ENCODE results near the gene ABCA4.

The ABCA4 gene

DNA sequence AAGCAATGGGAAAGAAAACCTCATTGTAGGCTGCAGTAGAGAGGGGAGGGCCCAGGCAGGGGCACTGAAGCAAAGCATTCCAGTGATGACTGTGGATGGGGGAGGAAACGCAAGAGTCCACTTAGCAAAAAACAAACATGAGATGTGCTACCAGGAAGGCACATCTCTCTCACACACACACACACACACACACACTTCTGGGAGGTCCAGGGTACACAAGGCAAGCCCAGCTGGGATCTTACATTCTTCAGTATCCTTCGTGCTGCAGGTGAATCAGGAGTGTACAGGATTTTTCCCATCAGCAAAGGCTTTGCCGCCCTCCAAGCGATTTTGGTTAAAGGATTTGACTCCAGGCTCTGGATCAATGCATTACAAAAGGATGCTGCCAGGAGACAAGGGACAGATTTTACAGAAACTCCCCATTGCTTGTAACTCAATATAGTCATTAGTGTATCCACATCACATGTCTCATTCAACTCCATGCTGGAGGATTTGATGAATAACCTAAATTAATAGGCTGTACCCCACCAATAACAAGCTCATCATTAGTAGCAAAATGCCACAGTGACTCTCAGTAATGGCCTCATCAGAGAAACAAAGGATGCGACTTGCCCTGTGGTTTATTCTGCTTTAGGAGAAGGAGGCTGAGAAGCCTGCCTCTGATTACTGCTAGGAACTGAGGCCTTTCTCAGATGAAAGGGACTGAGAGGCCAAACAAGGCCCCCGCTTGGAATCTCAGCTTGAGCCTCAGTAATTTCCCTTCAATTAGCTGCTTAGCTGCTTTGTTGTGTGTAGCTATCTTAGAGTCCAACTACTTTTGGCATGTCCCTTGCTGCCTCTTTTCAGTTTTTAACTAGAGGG, 41.6 kb downstream of the ABCA4 start:
- no peak for DNase-seq

DNA sequence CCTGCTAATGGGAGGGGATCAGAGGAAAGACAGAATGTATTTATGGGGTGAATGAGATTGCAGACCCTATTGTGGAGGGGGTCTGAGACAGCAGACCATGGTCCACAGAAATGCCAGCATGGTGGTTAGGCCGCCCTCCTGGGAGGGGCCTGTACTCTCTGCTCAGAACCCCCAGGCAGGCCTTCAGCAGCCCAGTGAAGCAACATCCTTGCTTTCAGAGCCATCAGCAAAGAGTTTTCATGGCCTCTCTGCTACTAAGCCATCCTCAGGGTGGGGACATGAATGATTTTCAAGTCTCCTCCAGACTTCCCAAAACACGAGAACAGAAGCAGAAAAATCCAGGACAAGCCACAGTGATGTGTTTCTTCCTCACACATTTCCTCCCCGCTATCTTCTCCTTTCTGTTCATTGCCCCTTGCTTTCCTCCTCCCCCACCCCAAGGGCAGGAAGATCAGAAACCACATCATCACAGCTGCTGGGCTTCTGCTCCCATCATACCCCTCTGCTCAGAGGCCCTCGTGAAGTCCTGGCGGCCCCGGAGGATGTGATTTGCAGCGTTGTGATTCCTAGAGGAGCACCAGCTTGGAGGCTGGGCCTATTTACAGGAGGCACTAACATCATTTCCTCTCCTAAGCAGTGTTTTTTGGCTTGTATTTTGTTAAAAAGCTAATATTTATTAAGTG, 48.0 kb downstream of the ABCA4 start:
- no peak for DNase-seq

DNA sequence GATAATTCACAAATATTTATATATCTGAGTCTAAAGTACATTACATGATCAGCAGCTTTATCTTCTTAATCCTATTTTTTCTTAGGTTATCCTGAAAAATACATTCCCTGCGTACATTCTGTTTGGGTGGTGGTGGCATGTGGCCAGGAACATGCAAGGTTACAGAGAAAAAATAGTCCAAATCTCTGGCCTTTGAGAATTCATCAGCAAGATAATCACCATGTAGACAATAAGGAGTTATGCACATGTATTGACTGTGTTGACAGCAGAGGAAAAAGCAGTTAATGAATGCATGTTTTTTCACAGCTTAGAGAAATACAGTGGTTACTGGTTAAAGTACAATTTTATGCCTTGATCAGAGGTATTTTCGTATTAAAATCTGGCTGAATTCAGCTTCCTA, 49.0 kb downstream of the ABCA4 start:
- no peak for DNase-seq

- no peak for DNase-seq
Observed at GRCh38 chr1:94071391-94071790, 49.6 kb downstream of the ABCA4 start.

DNA sequence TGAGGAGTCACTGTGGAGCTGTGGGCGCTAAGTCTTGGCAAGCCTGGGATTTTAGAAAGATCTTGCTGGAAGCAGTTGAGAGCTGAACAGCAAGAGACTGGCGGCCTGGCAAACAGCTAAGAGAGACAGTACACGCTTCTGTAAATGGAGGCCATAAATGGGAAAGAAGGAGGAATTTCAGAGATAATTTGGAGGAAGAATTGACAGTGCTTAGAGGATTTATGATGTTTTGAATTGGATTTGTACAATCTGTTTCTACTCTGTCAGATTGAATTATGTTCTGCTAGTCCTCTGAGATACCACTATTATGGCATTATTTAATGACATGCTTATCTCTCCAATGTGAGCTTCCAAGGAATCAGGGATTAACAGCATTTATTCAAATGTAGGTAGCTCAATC, 50.1 kb downstream of the ABCA4 start:
- DNase-seq: no peak

GRCh38 chr1:94069919-94070285, 51.0 kb downstream of the ABCA4 start:
- no peak for DNase-seq

DNA sequence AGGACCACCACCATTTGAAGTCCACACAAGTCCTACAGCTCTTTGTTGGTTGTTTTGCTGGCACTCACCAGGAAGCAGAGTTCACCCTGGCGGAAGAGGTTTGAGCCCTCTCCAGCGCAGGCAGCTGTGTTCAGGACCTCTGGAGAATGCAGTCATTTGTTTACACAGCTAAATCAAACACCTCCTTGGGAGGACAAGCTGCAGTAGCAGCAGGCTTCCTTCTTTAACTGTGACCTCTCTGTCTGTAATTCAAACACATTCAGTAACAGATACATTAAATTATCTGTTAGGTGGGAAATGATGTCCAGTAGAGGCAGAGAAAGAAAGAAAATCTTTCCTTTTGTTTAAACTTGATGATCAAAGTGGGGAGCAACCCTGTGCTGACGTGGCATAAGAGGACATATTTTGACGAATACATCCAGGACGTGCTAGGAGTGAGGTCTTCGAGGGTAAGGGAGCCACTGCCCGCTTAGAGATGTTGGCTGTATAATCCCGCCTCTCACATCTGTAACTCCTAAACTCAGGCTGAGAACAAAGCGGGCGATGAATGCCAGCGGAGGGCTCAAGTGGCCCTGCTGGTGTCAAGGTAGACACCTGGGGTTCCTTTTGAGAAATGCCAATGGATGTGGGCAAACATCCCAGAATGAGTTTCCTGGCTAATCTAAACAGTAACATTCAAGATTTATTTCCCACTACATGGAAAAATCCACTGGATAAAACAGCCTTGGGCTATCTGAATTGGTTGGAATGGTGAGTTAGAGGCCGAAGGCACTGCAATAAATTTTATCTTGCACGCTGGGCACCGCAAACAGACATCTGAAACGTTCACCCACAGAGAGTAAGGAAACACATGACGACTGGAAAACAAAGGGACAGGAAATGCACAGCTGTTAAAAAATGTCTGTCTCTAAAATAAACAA, 51.7 kb downstream of the ABCA4 start:
- DNase-seq: no peak

GRCh38 chr1:94068096-94068998, 52.6 kb downstream of the ABCA4 start:
- no peak for DNase-seq

GRCh38 chr1:94067196-94067595, 53.8 kb downstream of the ABCA4 start:
- DNase-seq: no peak

DNA sequence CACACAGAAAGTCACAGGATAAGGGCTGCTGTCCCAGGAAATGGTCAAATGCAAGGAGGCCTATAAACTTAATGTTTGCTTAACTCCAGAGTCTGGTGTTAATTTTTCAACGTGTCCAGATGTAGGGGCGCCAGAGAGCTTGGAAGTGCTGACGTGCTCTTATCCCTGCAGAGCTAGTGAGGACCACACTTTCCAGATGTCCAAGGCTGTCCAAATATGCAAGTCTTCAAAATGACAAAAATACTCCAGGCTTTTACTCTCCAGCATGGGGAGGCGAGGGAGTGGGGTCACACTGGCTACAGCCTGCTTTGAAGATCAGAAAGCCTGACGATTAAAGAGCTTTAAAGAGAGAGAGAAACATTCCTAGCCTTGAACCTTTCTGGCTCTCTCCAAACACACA, 57.6 kb downstream of the ABCA4 start:
- DNase-seq: no peak

DNA sequence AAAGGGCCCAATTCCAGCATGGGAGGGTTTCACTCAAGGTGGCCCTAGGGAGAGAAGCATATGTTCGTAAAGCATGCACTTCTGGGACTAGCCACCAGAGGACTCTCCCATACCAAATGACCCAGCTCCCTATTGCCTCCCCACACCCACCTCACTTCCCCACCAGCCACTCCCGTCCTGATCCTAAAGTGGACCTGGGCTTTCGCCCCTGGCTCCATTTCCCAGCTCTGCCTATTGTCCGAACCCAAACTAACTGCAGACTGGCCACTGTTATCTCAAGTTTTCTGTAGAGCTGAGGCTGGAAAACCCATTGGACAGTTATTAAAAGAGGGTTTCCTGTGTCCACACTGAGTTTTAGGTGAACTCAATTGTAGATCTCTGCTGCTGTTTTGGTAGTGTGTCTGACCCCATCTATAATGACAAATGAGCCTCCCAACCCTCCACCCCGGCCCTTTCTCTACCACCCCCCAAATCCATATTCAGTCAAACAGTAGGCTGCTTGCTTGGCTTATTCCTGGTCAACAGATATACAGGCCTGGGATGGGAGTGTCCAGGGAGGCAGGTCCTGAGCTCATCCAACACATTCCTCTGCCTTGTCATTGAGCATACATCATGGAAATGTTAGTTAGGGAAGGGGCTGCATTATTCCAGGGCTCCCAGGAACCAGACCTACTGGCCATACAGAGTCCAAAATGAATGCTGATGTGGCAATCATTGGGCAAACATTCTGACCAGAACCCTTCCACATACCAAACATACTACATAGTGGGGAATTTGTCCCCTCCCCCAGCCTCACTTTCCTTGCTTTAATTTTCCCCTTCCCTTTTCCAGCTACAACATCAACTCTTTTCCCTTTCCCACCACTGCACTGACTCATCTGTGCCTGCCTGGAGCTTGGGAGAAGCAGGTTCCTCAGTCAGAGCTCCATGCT, 59.2 kb downstream of the ABCA4 start:
- peak; percentile 10 for DNase-seq

DNA sequence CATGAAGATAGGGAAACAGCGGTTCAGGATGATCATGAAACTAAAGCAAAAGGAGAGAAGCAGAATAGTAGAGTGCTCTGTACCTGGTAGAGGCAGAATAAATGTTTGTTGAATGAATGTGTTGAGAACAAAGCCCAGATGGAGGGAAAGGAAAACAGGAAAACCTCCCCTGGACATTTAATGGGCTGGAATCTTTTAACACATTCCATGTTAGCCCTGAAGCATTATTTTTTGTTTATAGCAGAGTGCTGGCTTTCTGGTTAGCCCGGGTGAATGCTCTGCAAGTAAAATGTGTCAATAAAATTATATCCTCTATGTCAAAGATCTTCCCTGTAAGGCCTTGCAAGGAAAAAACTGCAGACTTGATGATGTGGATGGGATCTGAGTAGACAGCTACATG, 60.2 kb downstream of the ABCA4 start:
- no peak for DNase-seq

DNA sequence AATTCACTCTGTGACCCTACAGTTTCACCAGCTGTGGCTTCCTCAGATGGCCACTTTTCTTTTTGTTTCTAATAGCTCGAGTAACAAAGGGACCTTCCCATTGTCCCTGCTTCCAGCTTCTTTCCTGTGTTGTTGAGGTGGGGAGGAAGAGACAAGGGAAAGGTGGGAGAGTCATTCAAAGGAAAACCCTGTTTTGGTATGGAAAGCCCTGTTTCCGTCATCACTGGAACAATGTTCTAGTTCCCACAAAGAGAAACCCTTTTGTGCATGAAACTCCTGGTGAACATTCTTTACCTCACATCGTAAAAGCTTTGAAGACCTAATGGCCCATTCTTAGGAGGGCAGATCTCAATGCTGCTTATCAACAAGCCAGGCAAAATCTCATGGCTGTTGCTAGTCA, 62.2 kb downstream of the ABCA4 start:
- DNase-seq: no peak

GRCh38 chr1:94056996-94057395, 64.0 kb downstream of the ABCA4 start:
- DNase-seq: no peak

DNA sequence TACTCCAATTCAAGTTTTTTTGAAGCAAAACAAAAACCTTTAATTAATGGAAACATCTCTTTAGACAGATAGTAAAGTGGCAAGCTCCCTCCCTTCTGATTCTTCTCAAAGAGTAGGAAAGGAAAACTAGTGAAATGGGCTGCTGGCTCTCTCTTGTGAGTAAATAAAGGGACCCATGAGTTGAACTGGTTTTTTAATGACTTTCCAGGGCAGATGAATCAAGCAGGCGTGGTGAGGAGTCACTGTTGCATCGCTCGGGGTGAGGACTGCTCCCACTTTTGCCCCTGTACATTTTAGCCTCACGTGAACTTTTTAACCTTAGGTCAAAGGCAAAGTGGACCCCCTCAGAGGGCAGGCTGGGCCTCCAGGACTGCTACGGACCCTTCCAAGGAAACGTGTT, 64.8 kb downstream of the ABCA4 start:
- no peak for DNase-seq

GRCh38 chr1:94055459-94056122, 65.4 kb downstream of the ABCA4 start:
- DNase-seq: no peak

- DNase-seq: no peak
Observed at GRCh38 chr1:94050675-94051074, 70.3 kb downstream of the ABCA4 start.

DNA sequence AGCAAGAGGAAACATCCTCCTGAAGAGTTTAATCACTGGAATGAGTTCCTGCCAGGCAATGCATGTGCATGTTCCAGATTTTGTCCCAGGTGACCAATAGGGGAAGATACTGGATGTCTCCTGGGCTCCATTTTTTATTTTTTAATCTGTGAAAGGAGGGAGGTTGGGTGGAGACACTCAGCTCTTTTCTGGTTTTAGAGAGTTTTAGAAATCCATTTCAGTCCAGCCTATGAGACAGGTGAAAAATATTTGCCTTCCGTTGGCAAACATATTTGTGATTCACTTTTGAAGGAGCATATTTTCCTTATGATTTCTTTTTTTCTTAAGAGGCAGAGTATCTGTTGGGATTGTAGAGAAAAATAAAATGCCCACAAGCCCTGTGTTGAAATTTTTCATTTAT, 70.7 kb downstream of the ABCA4 start:
- DNase-seq: no peak

GRCh38 chr1:94049791-94050190, 71.2 kb downstream of the ABCA4 start:
- no peak for DNase-seq

- no peak for DNase-seq
Observed at GRCh38 chr1:94048413-94049164, 72.4 kb downstream of the ABCA4 start.

Data from CD4-positive, alpha-beta T cell treated with Interleukin-12 subunit alpha and Interleukin-12 subunit beta, for 1 hour (primary cell).